Raji (cell line): Measurements from ENCODE around the gene RAB40C.

ENCODE experiments used
- POLR2A ChIP-seq: IDR thresholded peaks from 2 replicates; pipeline ENCODE4 v1.6.1; 2011; ENCODE audit warnings: low read depth, low read length, control low read depth; ENCODE audit not compliant: insufficient read depth

Gene RAB40C

DNA sequence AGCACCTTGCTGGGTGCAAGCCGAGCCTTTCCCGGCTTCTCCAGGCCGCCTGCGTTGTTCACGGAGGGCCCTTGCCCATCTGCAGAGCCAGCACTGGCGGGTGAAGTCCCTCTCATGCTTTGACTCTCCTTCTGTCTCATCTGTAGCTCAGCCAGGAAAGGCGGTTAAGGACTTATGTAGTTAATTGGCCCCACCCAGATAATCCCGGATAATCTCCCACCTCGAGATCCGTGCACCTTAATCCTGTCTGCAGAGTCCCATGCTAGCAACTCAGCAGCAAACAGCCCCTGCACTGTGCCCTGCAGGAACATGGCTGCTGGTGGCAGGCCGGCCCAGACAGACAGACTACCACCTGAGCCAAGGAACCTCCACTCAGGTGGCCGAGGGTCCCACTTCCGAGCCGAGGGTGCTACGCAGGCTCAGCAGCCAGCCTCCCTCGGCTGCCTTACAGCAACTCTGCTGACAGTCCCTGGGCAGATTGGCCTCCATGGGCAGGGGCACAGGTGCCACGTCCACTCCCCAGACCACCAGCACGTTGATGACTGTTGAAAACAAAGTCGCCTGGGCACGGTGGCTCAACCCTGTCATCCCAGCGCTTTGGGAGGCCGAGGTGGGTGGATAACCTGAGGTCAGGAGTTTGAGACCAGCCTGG lies 16.9 kb downstream of the RAB40C start:
- TF ChIP-seq POLR2A = no peak

DNA sequence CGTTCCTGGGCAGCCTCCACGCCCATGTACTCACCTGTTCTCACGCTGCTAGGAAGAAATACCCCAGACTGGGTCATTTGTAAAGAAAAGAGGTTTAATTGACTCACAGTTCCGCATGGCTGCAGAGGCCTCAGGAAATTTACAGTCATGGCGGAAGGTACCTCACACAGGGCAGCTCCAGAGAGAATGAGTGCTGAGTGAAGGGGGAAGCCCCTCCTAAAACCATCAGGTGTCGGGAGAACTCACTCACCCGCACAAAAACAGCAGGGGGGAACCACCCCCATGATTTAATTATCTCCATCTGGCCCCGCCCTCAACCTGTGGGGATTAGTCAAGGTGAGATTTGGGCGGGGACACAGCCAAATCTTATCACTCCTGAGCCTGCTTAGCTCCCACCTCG lies 18.2 kb downstream of the RAB40C start:
- TF ChIP-seq POLR2A = no peak

DNA sequence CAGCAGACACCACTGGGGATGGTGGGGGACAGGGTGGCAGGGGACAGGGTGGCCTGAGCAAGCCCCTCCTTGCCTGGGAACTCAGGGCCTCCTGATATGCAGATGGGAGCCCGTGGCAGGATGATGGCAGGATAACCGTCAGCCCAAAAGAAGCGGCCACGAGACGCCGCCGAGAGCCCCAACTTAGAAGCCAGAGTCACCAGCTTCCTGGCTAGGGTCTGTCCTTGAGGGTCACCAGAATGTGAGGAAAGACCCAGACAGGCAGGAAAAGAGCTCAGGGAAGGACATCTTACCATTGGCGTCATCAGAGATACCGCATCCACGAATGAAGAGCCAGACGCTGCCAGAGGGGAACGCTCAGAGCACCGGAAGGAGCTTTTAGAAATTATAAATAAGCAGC lies 19.4 kb downstream of the RAB40C start:
- no peak for TF ChIP-seq POLR2A

DNA sequence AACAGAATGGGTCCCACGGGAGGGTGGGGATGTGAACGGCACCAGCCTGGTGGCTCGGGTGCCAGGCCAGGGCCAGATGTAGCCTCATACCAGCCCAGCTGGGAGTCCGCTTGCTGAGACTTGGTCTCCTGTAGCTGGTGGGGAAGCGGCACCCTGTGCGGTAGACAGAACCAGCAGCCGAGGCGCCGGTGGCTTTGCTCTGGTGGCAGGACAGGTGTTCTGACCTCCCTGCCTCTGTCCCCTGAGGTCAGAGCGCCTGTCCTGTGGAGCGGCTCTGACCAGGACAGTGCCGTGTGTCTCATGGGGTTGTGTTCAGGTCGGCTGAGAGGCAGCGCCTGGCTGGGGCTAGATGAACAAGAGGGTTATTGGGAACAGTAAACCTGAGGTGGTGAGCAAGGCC lies 20.1 kb downstream of the RAB40C start:
- TF ChIP-seq POLR2A = no peak

DNA sequence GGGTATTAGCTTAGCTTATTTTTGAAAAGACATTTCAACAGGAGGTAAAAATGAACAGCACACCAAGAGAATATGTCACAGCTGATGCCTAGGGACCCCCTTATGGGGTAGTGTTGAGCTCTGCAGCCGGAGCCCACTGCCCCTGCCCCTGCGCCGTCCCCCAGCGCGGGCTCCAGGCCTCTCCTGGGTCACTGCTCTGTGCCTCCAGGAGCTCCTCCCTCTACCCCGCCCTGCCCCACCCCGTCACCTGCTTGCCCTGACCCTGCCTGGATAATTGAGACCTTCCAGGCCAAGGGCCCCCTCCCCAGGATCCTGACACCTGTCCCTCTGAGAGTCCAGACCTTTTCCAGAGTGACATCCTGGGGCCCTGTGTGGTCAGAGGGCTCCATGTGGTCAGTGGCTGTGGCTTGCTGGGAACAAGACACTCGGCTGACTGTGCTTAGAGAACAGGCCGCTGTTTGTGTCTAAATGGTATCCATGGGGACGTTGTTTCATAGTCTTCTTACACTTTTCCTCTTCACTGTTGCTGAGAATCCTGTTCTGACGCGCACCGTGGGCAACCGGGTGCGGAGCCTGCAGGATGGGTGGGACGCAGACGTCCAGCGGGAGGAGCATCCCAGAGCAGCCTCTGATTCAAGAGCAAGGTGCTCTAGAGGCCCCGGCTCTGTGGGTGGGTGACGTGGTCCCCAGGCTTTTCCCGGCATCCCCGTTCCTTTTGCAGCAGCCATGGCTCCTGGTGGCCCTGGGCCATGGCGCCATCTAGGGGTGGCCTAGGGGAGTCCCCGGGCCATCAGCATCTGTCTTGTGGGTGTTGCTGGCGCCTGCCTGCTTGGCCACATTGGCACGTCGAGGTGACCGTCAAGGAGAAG lies 20.9 kb downstream of the RAB40C start:
- TF ChIP-seq POLR2A = no peak

DNA sequence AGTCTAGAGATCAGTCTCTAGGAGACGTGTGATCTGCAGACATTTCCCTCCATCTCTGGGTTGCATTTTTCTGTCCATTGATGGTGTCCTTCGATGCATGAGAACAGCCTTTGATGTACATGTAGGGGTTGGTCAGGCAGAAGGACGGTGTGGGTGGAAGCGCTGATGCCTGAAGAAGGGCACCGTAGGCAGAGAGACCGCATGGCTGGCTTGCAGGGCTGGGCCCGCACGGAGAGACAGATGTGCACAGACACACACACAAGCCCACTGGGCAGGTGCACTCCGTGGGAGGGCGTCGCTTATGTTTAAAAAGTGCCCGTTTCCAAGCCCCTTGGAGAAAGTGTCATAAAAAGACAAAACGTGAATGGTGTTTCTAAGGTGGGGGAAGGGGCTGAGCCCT lies 25.3 kb downstream of the RAB40C start:
- TF ChIP-seq POLR2A = no peak

DNA sequence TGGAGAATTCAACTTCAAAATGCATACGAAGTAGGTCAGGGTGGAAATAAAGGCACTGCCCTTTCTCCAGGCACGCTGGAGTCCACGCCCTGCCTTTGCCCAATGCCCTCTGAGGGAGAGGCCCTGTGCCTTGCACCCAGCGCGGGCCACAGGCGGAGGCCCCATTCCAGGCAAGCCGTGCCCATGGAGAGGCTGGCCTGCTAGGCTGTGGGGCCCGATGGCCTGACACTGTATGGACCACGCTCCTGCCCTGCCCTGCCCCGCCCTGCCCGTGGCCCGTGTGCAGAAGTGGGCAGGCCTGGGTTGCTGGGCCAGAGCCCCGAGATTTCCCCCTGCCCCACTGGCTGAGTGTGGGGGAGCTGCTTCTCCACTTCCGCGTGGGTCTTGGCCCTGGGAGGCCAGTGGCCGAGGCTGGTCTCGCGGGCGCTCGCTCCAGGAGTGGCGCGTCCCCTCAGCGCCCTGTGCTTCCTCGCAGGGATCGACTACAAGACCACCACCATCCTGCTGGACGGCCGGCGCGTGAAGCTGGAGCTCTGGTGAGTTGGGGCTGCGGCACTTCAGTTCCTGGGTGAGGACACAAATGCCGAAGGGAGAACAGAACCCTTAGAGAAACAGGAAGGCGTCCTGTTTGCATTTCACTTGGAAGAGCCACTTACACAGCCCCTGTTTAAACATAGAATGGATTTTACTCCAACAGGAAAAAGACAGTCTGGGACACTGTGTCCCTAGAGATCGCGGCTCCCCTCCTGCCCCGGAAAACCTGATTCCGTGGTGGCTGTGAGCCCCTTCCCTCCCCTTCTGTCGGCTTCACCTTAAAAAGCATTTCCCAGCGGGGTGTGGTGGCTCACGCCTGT lies 27.1 kb downstream of the RAB40C start:
- TF ChIP-seq POLR2A = no peak

DNA sequence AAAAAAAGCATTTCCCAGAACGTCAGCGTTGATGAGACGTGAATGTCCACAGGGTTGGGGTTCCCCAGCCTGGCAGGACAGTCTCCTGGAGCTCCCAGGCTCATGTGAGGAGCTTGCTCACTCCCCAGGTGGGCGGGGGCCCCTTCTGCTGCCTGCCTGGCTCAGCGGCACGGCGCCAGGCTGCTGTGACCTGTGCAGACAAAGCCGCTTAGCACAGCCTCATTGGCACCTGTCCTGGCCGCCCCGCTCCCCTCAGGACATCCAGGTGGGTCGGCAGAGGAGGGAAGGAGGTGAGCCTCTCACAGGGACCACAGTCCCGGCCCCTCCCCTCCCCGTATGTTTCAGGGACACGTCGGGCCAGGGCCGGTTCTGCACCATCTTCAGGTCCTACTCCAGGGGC lies 28.0 kb downstream of the RAB40C start:
- TF ChIP-seq POLR2A = no peak

DNA sequence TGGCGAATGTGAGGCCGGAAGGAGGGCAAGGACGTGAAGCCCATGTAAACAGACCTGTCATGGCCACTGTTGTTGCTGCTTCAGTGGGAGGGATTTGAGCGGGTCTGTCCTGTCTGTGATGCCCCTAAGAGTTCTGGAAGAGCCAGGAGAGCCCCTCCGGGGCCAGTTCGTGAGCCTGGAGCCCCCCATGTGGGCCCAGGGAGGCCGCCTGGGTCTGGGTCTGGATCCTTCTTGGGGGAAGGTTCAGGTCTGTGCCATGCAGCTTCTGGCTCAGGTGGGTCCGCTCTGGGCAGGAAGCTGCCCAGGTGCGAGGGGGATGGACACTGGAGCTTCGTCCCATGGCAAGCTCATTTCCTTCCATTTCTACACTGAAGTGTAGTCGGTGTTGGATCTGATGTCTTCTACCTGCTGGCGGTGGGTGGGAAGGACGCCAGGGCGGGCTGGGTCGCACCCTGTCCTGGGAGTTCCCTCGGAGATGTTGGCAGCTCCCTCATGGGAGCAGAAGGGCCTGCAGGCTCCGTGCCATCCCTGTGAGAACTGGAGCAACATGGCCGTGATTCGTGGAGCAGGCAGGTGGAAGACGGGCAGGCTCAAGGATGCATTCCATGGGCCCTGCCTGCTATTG lies 29.7 kb downstream of the RAB40C start:
- TF ChIP-seq POLR2A = no peak

DNA sequence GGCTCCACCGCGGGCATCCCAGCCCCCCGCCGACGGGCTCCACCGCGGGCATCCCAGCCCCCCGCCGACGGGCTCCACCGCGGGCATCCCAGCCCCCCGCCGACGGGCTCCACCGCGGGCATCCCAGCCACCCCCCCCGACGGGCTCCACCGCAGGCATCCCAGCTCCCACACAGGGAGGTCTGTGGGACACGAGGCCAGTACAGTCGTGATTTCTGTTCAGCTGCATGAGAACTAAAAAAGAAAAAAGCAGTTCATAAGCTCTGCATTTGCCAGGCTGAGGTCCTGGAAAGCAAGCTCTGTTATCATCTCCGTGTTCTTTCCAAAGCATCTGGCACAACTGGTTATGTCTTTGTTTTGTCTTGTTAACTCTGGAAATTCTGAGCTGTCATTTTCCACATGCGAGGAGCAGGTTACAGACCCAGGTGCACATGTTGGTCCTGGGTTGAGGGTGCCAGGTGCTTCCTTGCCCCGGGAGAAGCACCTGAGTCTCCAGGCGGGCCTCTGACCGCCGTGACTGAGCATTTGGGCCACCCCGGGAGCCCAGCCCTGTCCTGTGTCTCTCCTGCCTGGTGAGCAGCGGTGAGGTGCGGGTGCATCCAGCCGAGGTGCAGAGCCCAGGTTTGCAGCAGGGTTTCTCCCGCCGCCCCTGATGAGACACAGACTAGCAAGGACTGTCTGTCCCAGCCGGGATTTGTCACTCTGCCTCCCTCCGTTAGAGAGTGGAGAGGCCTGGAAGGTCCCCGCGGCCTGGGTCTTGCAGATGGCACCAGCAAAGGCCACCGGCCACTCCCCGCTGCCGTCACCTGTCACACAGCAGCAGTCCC lies 31.0 kb downstream of the RAB40C start:
- no peak for TF ChIP-seq POLR2A

DNA sequence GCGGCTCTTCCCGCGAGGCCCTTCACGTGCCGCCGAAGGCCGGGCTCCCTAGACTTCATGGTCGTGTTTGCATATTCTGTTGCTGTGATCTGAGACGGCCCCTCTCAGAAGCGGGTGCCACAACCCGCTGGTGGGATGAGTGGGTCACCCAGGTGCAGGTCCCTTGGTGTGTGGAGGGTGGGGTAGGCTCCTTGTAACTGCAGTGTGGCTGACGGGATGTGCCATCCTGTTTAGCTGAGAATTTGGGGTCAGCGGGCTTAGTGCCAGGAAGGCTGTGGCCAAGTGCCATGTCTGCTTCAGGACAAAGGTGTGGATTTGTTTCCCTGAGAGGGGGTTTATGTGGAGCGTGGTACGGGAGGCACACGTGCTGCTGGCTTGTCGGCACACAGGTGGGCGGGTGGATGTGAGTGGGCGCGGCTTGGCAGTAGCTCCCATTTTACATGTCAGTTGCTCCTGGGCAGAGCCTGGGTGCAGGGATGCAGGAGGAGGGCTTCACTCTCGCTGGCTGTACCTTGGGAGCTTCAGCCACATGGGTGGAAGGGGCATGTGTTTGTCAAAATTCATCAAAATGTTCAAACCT lies 31.8 kb downstream of the RAB40C start:
- no peak for TF ChIP-seq POLR2A

DNA sequence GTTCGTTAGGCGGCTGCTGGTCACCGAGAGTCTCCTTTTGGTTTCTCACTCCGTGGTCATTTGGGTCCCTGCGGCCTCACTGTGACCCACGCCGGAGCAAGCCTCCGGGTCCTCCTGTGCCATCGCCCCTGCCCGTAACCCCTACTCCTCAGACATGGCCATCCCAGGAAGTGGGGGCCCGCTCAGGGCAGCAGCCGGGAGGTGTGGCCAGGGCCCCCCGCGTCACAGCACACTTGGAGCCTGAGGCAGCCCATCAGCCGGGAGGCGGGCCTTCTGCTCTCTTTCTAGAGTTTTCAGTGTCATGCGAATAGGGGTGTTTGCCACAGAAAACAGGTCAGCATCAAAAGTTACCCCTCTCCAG lies 33.0 kb downstream of the RAB40C start:
- TF ChIP-seq POLR2A = no peak

DNA sequence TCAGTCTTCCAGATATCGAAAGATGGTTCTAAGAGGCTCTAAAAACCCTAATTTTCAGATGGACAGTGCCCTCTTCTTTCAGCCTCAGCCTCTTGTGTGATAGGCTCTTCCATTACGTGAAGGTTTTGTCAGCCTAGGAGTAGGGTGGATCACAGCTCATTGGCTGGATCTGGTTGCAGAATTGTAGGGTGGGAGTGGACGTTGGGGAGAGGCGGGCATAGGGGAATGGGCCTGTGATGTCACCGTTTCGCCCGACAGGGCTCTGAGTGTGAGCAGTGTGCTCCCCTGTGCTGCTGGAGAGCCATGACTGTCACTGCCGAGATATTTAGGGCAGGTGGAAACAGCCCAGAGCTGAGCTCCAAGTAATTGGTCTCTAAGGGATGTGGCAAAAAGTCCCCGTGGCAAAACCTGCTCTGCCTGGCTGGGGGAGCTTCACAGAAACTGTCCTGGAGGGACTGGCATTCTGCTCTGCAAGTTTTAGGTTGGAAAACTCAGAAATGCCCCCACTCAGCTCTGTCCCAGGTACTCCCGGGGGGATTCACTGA lies 34.7 kb downstream of the RAB40C start:
- no peak for TF ChIP-seq POLR2A

DNA sequence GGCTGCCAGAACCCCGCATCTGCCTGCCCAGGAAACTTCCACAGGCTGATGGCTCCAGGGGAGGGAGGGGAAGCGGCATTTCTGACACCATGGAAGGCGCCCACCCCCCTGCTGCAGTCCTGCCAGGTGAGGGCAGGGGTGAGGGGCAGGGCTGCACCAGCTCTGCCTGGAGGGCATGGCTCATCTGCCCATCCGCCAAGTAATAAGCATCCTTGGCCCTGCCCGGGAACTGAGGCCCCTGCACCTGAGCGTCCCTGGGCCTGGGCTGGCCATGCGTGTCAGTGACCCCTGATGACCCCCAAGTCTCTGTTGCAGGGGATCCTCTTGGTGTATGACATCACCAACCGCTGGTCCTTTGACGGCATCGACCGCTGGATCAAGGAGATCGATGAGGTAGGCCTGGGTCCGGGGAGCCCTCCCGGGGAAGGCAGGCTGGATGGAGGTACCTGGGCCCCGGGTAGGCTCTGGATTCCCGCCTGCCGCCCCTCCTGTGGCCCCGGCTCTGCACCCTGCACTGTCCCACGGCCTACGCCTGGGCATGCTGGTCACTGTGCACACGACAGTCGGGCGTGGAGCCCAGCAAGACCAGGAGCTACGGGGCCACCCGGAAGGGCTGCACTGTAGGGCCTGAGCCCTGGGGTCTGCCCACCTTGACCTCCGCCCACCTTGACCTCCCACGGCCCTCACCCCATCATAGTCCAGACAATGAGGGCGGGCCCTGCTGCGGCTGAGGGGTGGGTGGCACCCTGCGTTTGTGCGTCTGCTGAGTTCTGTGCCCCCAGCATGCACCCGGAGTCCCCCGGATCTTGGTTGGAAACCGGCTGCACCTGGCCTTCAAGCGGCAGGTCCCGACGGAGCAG lies 35.5 kb downstream of the RAB40C start:
- no peak for TF ChIP-seq POLR2A
